HG03571 (cell line): Measurements from ENCODE around the gene CTXND1.

Experiments
- ATAC-seq: cut with Tn5 transposase; IDR thresholded peaks from one replicate; pipeline ENCODE4 v1.9.1; 2021; ENCODE audit not compliant: unreplicated experiment

The CTXND1 gene

DNA sequence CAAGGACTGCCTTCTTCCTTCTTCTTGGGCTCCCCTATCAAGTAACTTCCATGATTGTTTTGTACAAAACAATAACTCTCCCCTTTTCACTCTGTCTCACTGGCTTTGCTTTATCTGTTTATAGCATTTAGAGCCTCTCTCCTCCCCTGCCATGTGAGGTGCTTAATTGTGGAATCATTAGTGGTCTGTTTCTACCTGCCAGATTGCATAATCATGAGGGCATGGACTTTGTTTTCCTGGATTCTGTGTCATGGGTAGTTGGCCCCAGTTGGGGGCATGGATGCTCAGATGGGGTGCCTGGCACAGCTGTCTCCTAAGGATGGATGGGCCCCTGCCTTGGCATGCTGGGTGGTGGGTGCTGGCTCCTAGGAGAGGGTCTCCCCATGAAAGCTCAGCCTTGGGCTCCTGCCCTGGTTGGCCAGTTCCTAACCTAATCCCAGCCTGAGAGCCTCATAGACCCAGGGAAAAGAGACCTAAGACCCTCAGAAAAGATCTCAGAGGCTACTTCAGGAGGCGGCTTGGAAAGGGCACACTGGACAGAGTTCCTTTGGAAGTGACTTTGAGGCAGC lies 8.0 kb upstream of the CTXND1 start:
- ATAC-seq, result no peak

- no peak for ATAC-seq
Observed at GRCh38 chr15:80251428-80252120, 439 bp downstream of the CTXND1 start.

- ATAC-seq, result no peak
Observed at GRCh38 chr15:80250614-80251427, 1.2 kb downstream of the CTXND1 start.

GRCh38 chr15:80249973-80250372 lies 2.0 kb downstream of the CTXND1 start:
- ATAC-seq, result no peak

- no peak for ATAC-seq
Observed at GRCh38 chr15:80247320-80247719, 4.7 kb downstream of the CTXND1 start.

GRCh38 chr15:80246425-80246894 lies 5.6 kb downstream of the CTXND1 start:
- ATAC-seq, result no peak

- ATAC-seq, result no peak
Observed at GRCh38 chr15:80242802-80243201, 9.2 kb downstream of the CTXND1 start.

DNA sequence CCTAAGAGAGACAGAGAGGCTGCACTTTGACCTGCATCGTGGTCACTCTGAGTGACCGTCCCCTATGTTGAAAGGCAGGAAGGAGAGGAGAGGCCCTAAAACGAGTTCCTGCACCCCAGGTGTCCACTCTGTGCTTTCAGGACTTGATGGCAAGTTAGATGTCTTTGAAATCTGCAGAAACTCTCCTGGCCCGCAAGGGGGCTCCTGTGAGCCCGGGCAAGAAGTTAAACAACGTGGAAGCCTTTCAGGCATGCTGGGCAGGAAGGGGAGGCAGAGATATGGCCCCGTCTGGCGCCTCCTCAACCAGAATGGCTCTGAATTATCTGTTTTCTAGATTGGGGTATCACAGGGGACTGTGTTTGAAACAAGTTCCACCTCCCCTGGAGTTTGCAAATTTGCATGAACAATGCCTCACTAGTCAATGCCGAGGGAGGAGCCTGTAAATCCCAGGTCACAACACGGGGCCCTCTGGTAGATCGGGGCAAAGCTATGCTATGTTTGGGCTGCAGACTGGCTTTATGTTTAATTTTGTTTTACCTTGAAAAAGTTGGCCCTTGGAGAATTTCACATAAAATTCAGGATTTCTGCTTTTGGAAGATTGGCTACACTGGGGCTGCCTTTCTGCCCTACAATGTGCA lies 9.8 kb downstream of the CTXND1 start:
- ATAC-seq, result no peak

DNA sequence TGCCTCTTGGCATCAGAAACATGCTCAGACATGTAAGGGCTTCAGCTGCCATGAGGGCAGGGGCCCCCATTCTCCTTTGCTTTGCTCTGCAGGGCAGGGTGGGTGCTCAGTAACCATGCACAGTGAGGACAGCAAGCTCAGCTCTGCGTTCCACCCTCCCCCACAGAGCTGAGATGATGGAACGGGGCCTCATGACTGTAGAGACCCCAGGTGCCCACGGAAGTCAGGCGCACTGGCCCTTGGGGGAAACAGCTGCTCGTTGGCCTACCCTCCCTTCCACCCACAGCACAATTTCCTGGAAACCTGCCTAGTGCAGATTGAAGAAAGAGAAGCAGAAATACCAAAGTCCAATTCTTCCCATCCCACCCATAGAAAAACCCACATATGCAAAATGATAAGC lies 10.5 kb downstream of the CTXND1 start:
- ATAC-seq, result no peak

DNA sequence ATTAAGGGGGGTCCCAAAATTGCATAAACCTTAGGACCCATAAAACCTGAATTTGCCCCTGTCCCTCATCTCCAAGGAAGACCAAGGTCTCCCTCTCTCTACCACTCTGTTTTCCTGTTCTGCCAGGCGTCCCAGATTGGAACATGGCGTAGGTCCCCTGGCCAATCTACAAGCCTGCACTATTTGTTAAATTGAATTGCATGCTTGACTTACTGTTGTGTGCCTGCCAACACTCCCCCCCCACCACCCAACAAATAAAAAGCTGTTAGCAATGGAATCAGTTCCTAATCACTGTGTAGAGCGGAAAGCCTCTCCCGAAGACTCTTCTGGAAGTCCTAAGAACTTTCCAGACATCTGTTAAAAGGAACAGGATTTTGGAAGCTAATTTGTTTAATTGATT lies 11.7 kb downstream of the CTXND1 start:
- ATAC-seq, result no peak

GRCh38 chr15:80234883-80235282 lies 17.1 kb downstream of the CTXND1 start:
- no peak for ATAC-seq

DNA sequence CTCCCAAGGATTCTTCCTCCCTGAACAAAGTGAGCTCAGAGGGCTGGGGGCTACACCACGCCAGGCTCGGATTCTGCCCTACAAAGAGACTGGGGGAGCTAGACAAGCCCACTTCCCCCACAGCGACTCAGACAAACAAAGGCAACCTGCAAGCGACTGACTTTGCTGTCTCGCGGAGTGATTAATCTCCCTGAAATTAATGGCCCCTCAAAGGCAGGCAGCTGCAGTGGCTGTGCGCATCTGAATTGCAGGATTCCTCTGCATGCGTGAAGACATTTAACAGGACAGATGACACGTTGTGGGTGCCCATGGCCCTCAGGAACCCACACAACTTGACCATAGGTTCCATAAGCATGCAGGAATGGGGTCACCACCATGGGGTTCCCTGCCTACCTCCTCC lies 18.4 kb downstream of the CTXND1 start:
- ATAC-seq, result no peak

GRCh38 chr15:80231371-80231770 lies 20.6 kb downstream of the CTXND1 start:
- ATAC-seq, result no peak

DNA sequence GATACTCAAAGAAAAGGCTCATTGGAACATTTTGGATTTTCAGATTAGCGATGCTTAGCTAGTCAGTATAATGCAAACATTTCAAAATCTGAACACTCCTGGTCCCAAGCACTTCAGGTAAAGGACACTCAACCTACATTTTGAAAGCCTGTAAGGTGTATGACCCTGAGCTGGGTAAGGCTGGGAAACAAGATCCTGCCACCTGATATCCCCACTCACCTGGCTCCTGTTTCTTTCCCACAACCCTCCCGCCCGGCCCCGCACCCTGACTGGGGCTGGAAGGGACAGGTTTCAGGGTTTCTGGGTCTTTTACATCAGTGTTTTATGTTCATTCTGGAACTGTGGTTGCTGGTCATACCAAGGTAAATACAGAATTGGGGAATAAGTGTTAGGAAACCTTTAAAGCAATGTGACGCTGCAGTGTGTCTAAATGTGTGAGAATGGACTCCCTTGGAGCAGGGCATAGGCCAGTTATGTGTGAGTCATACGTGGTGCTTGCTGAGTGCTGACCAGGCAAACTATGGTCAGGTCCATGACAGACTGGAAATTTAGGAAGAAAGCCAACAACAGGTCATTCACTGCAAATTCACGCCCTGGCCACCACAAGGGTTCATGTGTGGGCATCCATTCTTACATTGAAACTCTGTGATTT lies 22.9 kb downstream of the CTXND1 start:
- no peak for ATAC-seq

GRCh38 chr15:80219955-80220354 lies 32.1 kb downstream of the CTXND1 start:
- ATAC-seq, result no peak

DNA sequence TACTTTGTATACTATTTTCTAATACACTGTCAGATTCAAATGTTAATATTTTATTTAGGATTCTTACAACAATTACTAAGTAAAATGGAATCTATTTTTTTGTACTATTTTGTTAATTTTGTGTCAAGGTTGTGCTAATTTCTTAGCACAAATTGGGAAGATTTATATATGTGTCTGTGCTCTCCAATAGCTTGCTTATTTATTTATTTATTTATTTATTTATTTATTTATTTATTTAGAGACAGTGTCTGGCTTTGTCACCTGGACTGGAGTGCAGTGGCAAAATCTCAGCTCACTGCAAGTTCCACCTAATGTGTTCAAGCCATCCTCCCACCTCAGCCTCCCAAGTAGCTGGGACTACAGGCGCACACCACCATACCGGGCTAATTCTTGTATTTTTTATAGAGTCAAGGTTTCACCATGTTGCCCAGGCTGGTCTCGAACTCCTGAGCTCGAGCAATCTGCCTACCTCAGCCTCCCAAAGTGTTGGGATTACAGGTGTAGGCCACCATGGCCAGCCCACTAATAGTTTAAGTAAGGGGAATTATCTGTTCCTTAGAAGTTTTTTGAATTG lies 34.6 kb downstream of the CTXND1 start:
- no peak for ATAC-seq

GRCh38 chr15:80216911-80217310 lies 35.1 kb downstream of the CTXND1 start:
- no peak for ATAC-seq

- ATAC-seq, result no peak
Observed at GRCh38 chr15:80216141-80216540, 35.9 kb downstream of the CTXND1 start.

DNA sequence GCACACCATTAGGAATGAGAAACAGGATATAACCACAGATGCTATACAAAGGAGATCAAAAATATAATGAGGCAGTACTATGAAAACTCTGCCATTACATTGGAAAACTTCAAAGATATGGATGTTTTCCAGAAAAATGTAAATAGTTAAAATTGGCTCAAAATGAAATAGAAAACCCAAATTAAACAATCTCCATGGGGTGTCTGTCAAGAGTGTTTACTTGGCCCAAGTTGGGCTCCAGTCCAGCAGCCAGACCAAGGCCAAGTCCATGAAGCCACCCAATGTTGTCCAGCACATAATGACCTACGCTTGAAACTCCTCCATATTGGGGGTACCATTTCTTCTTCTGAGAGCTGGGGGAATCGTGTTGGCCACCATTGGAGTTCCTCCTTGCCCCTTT lies 37.1 kb downstream of the CTXND1 start:
- ATAC-seq, result no peak

DNA sequence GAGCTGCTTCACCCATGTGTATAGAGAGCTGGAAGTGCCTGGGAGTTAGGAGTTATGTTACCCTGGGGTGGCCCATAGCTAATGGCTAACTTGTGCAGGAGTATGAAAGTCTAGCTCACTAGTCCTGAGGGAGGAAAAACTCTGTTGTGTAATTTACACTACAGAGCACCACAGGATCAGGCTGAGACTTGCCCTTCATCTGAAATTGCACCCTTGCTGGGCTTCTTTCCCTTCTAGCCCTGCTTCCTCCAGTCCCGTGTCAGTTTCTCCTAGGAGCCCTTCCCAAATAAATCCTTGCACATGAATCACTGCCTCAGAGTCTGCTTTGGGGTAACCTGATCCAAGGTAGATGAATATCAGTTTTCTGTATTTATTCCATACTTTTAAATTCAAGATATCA lies 40.0 kb downstream of the CTXND1 start:
- no peak for ATAC-seq
